GM06990 (cell line): ENCODE results near the gene CHIA.

Experiments used
- DNase-seq: peaks from one replicate; pipeline ENCODE4 v3.0.0-alpha.2; 2011; ENCODE audit not compliant: insufficient read length; ENCODE audit errors: extremely low read depth
- H3K27me3 ChIP-seq: replicated peaks from 2 replicates; pipeline ENCODE4 v1.6.0; 2011; ENCODE audit warnings: low read length; ENCODE audit not compliant: control insufficient read depth, insufficient read depth
- H3K36me3 ChIP-seq: 2 replicates; pipeline ENCODE4 v1.5.1; 2011; ENCODE audit warnings: low read length; ENCODE audit not compliant: control insufficient read depth, insufficient read depth
- H3K4me3 ChIP-seq: replicated peaks from 2 replicates; pipeline ENCODE4 v1.5.1; 2011; ENCODE audit warnings: low read depth, mild to moderate bottlenecking, control low read depth, low read length
- CTCF ChIP-seq: IDR thresholded peaks from 2 replicates; pipeline ENCODE4 v1.5.1; 2011; ENCODE audit warnings: low read length, control low read depth, mild to moderate bottlenecking, inconsistent platforms; ENCODE audit not compliant: insufficient read depth, poor library complexity, severe bottlenecking

The CHIA gene

GRCh38 chr1:111269825-111270406 lies 20.7 kb upstream of the CHIA start:
- H3K36me3 ChIP-seq, result no peaks in the 10 kb centered on the region
- no peak overlapping the region for H3K4me3 ChIP-seq
- DNase-seq, result no peak
- TF ChIP-seq CTCF, result no peak
- no peaks in the 10 kb centered on the region for H3K27me3 ChIP-seq

- peak; percentile 7 for DNase-seq
- no peak for TF ChIP-seq CTCF
- H3K27me3 ChIP-seq, result no peaks in the 10 kb centered on the region
- no peak overlapping the region for H3K4me3 ChIP-seq
- H3K36me3 ChIP-seq, result no peaks in the 10 kb centered on the region
These were observed 19.7 kb upstream of the CHIA start for GRCh38 chr1:111270771-111271463.

- H3K4me3 ChIP-seq, result no peak overlapping the region
- no peaks in the 10 kb centered on the region for H3K27me3 ChIP-seq
- no peaks in the 10 kb centered on the region for H3K36me3 ChIP-seq
- no peak for DNase-seq
- no peak for TF ChIP-seq CTCF
These were observed 19.2 kb upstream of the CHIA start for GRCh38 chr1:111271464-111271801.

GRCh38 chr1:111272081-111272480 lies 18.6 kb upstream of the CHIA start:
- no peaks in the 10 kb centered on the region for H3K27me3 ChIP-seq
- DNase-seq, result no peak
- no peak overlapping the region for H3K4me3 ChIP-seq
- no peak for TF ChIP-seq CTCF
- H3K36me3 ChIP-seq, result no peaks in the 10 kb centered on the region

- H3K36me3 ChIP-seq, result no peaks in the 10 kb centered on the region
- DNase-seq, result peak; percentile 4
- no peak overlapping the region for H3K4me3 ChIP-seq
- TF ChIP-seq CTCF, result no peak
- H3K27me3 ChIP-seq, result no peaks in the 10 kb centered on the region
These were observed 16.0 kb upstream of the CHIA start for GRCh38 chr1:111274653-111275052.
